ENCODE results near the gene CACNG1. TPM values are rescaled to one million over a fixed set of nuclear protein-coding genes. Genes with fewer than 3 reads are reported as not detected.
"Not testable (repeated sequence)": the region's sequence is repeated elsewhere in the genome, so short reads cannot be mapped to it uniquely, and the experiment has no call there.

Gene CACNG1
- total RNA-seq, 2 donors from 2014 or later = not detected

DNA sequence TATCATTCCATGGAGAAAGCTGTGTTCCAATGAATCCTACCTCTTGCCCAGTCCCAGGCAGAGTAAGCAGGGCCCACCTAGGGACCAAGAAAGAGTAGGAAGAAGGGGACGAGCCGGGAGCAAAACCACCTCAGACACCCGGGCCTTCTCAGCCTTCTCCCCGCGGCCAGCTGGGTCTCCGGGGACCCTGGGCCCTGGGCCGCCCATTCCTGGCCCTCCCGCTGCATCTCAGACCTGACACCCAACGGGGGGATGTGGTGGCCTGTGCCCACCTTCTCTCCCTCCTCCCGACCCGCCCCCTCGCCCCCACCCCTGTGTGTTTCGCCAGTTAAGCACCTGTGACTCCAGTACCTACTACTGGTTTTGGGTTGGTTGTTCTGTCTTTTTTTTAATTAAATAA is 11.4 kb upstream of the CACNG1 start:
- Histone ChIP-seq H3K9ac (ENCODE audit: low read depth in 2 of 2, low read length in 2 of 2) (no peak overlapping the region), H3K9me3 (no peaks in the 10 kb centered on the region), H3K4me1 (no peaks in the 10 kb centered on the region), H3K4me3 (no peak overlapping the region), H3K27ac (no peak overlapping the region), H3K36me3 (no peaks in the 10 kb centered on the region), H3K27me3 (no peaks in the 10 kb centered on the region)
- intact Hi-C loops (cut with DNase I) = no loop called here
- TF ChIP-seq, protein P1, sequence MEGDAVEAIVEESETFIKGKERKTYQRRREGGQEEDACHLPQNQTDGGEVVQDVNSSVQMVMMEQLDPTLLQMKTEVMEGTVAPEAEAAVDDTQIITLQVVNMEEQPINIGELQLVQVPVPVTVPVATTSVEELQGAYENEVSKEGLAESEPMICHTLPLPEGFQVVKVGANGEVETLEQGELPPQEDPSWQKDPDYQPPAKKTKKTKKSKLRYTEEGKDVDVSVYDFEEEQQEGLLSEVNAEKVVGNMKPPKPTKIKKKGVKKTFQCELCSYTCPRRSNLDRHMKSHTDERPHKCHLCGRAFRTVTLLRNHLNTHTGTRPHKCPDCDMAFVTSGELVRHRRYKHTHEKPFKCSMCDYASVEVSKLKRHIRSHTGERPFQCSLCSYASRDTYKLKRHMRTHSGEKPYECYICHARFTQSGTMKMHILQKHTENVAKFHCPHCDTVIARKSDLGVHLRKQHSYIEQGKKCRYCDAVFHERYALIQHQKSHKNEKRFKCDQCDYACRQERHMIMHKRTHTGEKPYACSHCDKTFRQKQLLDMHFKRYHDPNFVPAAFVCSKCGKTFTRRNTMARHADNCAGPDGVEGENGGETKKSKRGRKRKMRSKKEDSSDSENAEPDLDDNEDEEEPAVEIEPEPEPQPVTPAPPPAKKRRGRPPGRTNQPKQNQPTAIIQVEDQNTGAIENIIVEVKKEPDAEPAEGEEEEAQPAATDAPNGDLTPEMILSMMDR (IDR thresholded peaks at IDR 0.05) = no peak
- no peak for DNase-seq

DNA sequence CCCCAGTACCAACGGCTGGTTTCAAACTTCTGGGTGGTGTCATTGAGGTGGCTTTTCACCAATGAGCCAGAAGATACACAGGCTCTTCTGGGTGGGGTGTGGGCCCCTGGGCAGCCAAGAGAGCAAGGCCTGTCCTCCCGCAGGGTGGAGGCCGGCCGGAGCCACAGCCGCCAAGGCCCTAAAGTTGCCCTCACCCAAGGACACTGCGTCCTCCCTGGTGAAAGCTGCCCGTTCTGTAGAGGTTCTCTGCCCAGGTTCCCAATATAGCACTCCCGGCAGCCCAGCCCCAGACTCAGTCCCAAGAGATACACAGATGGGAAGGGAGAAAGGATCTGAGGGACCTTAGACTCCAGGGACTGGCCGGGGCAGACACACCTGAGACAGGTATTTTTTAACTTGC is 10.7 kb upstream of the CACNG1 start:
- DNase-seq = no peak
- Histone ChIP-seq H3K27ac (no peak overlapping the region), H3K27me3 (no peaks in the 10 kb centered on the region), H3K9ac (ENCODE audit: low read depth in 2 of 2, low read length in 2 of 2) (no peak overlapping the region), H3K36me3 (no peaks in the 10 kb centered on the region), H3K9me3 (no peaks in the 10 kb centered on the region), H3K4me3 (no peak overlapping the region), H3K4me1 (no peaks in the 10 kb centered on the region)
- TF ChIP-seq, protein P1 (IDR thresholded peaks at IDR 0.05) = no peak
- intact Hi-C loops (cut with DNase I) = no loop called here

DNA sequence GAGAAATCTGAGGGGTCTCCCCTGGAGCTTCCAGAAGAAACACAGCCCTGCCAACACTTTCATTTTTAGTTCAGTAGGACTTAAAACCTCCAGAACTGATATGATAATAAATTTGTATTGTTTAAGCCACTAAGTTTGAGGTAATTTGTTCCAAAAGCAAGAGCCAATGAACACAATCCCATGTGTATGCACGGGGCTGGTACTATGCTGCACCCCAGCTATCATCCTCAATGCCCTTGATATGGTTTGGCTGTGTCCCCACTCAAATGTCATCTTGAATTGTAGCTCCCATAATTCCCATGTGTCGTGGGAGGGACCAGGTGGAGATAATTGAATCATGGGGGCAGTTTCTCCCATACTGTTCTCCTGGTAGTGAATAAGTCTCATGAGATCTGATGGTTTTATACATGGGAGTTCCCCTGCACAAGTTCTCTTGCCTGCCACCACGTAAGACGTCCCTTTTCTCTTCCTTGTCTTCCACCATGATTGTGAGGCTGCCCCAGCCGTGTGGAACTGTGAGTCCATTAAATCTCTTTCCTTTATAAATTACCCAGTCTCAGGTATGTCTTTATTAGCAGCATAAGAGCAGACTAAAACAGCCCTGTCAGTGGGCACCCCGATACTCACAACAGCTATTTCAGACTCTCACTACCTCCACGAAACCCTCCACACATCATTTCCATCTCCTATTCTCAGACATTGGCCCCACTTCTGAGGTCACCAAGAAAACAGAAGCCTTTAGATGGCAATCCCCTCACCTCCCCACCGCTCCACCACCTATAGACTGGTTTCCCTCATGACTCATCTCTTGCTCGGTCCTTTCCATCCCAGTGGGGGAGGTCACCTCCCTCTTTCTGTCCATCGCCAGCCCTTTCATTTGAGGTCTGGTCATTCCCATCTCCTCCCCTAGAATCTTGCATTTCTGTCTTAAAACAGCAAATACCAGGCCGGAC is 8.9 kb upstream of the CACNG1 start:
- Histone ChIP-seq H3K4me1 (no peaks in the 10 kb centered on the region), H3K9ac (ENCODE audit: low read depth in 2 of 2, low read length in 2 of 2) (no peak overlapping the region), H3K4me3 (no peak overlapping the region), H3K27ac (no peak overlapping the region), H3K36me3 (no peaks in the 10 kb centered on the region), H3K9me3 (no peaks in the 10 kb centered on the region), H3K27me3 (no peaks in the 10 kb centered on the region)
- TF ChIP-seq, protein P1 (IDR thresholded peaks at IDR 0.05) = no peak
- intact Hi-C loops (cut with DNase I) = no loop called here
- DNase-seq = no peak

DNA sequence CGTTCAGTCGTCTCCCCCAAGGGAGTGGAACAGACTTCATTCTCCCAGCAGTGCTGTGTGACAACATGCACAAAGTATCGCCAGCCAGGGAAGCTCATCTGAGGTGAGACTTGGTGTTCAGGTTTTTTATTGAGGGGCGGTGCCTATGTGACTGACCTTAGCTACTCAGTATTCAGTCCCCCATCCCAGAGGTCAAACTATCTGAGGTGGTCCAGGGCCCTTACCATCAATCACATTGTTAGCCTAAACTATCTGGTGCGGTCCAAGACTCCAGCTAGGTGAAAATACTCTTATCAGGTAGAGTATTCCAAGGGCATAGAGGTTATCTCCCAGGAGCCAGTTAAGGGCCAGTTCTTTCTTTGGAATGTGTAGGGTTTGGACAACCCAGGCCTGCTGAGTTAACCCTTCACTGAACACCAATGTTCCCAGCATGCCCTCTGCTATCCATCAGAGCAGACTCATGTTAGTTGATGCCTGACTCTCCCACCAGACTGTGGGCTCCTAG is 5.4 kb upstream of the CACNG1 start:
- H3K4me3 ChIP-seq = no peak overlapping the region
- no peaks in the 10 kb centered on the region for H3K9me3 ChIP-seq
- H3K27me3 ChIP-seq = no peaks in the 10 kb centered on the region
- no peak overlapping the region for H3K27ac ChIP-seq
- TF ChIP-seq, protein P1 (IDR thresholded peaks at IDR 0.05) = no peak
- no peak overlapping the region for H3K9ac ChIP-seq (ENCODE audit: low read depth in 2 of 2, low read length in 2 of 2)
- DNase-seq = no peak
- no peaks in the 10 kb centered on the region for H3K4me1 ChIP-seq
- intact Hi-C loops (cut with DNase I) = no loop called here
- H3K36me3 ChIP-seq = no peaks in the 10 kb centered on the region

DNA sequence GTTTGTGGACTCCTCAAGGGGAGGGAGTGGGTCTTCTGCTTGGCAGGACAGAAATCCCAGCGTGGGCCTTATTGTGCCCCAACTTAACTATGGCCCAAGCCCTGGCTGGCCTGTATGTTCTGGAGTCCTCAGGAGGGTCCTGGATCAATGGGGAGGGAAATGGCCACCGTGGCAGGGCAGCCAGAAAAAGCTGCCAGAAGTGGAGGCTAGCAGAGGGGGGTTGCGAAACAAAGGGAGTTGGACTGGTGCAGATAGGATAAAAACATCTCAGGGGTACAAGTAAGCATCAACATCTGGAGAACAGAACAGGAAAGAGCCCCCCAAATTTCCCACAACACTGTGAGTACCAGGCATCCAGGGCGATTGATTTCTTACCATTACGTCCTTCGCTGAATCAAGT is 3.7 kb upstream of the CACNG1 start:
- DNase-seq = no peak
- H3K9me3 ChIP-seq = no peaks in the 10 kb centered on the region
- no peaks in the 10 kb centered on the region for H3K27me3 ChIP-seq
- H3K4me1 ChIP-seq = no peaks in the 10 kb centered on the region
- no peak overlapping the region for H3K4me3 ChIP-seq
- H3K27ac ChIP-seq = no peak overlapping the region
- no peak overlapping the region for H3K9ac ChIP-seq (ENCODE audit: low read depth in 2 of 2, low read length in 2 of 2)
- intact Hi-C loops (cut with DNase I) = no loop called here
- TF ChIP-seq, protein P1 (IDR thresholded peaks at IDR 0.05) = no peak
- H3K36me3 ChIP-seq = no peaks in the 10 kb centered on the region

DNA sequence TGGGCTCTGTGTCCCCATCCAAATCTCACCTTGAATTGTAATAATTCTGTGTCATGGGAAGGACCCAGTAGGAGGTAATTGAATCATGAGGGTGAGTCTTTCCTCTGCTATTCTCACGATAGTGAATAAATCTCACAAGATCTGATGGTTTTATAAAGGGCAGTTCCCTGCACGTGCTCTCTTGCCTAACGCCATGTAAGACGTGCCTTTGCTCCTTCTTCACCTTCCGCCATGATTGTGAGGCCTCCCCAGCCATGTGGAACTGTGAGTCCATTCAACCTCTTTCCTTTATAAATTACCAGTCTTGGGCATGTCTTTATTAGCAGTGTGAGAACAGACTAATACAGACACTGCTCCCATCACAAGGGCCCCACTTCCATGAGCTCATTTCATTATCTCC is 3.2 kb upstream of the CACNG1 start:
- H3K4me1 ChIP-seq; H3K9me3 ChIP-seq; H3K4me3 ChIP-seq; intact Hi-C loops (cut with DNase I); H3K27ac ChIP-seq; DNase-seq; H3K9ac ChIP-seq (ENCODE audit: low read depth in 2 of 2, low read length in 2 of 2); H3K36me3 ChIP-seq; H3K27me3 ChIP-seq: not testable (repeated sequence)
